MM.1S (cell line): Measurements from ENCODE around the gene DDX25.

Source experiments
- EZH2 ChIP-seq: fragments of 300-600 bp; sonication (generic); optimal IDR thresholded peaks from 2 replicates; pipeline ENCODE3; 2017; ENCODE audit warnings: low read depth, mild to moderate bottlenecking, antibody characterized with exemption, low read length, mixed read lengths
- EZH2phosphoT487 ChIP-seq: fragments of 300-600 bp; sonication (generic); IDR thresholded peaks from 2 replicates; pipeline ENCODE4 v1.6.1; 2018; ENCODE audit warnings: antibody characterized with exemption, low read length
- TF ChIP-seq, protein P1 (sequence below): fragments of 300-600 bp; sonication (generic); IDR thresholded peaks from 2 replicates; pipeline ENCODE4 v1.5.1; 2016; ENCODE audit warnings: antibody characterized with exemption, low read length, mixed read lengths

DNA sequence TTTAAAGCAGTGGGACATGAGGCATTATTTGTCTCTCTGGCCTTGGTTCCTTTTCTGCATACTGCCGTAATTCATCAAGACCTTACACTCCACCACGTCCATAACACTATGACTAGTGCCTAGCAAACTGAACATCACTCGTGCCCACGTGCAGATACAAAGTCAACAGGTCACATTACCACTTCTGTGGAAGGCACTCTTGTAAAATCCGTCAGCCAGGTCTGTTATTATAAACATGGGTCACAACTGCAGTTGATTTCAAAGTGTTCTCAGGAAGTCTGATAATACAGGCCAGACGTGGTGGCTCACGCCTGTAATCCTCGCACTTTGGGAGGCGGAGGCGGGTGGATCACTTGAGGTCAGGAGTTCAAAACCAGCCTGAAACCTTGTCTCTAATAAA is 55.6 kb downstream of the DDX25 start:
- TF ChIP-seq, protein P1, sequence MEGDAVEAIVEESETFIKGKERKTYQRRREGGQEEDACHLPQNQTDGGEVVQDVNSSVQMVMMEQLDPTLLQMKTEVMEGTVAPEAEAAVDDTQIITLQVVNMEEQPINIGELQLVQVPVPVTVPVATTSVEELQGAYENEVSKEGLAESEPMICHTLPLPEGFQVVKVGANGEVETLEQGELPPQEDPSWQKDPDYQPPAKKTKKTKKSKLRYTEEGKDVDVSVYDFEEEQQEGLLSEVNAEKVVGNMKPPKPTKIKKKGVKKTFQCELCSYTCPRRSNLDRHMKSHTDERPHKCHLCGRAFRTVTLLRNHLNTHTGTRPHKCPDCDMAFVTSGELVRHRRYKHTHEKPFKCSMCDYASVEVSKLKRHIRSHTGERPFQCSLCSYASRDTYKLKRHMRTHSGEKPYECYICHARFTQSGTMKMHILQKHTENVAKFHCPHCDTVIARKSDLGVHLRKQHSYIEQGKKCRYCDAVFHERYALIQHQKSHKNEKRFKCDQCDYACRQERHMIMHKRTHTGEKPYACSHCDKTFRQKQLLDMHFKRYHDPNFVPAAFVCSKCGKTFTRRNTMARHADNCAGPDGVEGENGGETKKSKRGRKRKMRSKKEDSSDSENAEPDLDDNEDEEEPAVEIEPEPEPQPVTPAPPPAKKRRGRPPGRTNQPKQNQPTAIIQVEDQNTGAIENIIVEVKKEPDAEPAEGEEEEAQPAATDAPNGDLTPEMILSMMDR: no peak
- no peak for TF ChIP-seq EZH2phosphoT487
- no peak for TF ChIP-seq EZH2
